PFSK-1 (cell line): ENCODE results near the gene TRIM31.
A peak's percentile ranks its signal among the peaks of the same experiment; 100 is the strongest.

Source experiments
- FOXP2 ChIP-seq: optimal IDR thresholded peaks from 2 replicates; pipeline ENCODE3; 2011; ENCODE audit warnings: borderline replicate concordance, control low read depth, inconsistent platforms; ENCODE audit not compliant: insufficient read depth; ENCODE audit errors: extremely low read length, extremely low read depth
- POLR2AphosphoS5 ChIP-seq: IDR thresholded peaks from 2 replicates; pipeline ENCODE4 v1.6.1; 2012; ENCODE audit warnings: low read depth, mild to moderate bottlenecking, control low read depth, low read length, moderate library complexity
- REST ChIP-seq, 2 experiments: IDR thresholded peaks; 2 replicates each; pipeline versions ENCODE4 v1.6.1 to v1.8.0; 2011 to 2012; ENCODE audit warnings: low read depth in 2 of 2, low read length in 2 of 2, control low read depth in 1 of 2, inconsistent platforms in 1 of 2, mild to moderate bottlenecking in 1 of 2, moderate library complexity in 1 of 2; ENCODE audit not compliant: insufficient read depth in 1 of 2
- SIN3A ChIP-seq: IDR thresholded peaks from 2 replicates; pipeline ENCODE4 v1.6.1; 2012; ENCODE audit warnings: mild to moderate bottlenecking, low read length, moderate library complexity, borderline replicate concordance; ENCODE audit not compliant: insufficient read depth
- TAF1 ChIP-seq: IDR thresholded peaks from 2 replicates; pipeline ENCODE4 v1.6.1; 2012; ENCODE audit warnings: low read length, control low read depth, borderline replicate concordance; ENCODE audit not compliant: insufficient read depth

Gene TRIM31

GRCh38 chr6:30091577-30092381 lies 21.1 kb downstream of the TRIM31 start:
- peak; percentile 13 for TF ChIP-seq FOXP2
- TF ChIP-seq POLR2AphosphoS5, result no peak
- no peak for TF ChIP-seq TAF1

GRCh38 chr6:30087876-30088275 lies 25.0 kb downstream of the TRIM31 start:
- TF ChIP-seq TAF1, result no peak
- TF ChIP-seq FOXP2, result no peak
- TF ChIP-seq POLR2AphosphoS5, result no peak
- TF ChIP-seq SIN3A, result no peak
- TF ChIP-seq REST (IDR thresholded peaks at IDR 0.05; ENCODE audit: insufficient read depth in 1 of 2, low read depth in 2 of 2, low read length in 2 of 2), result no peak

GRCh38 chr6:30077218-30077617 lies 35.7 kb downstream of the TRIM31 start:
- no peak for TF ChIP-seq FOXP2
- no peak for TF ChIP-seq REST (IDR thresholded peaks at IDR 0.05; ENCODE audit: insufficient read depth in 1 of 2, low read depth in 2 of 2, low read length in 2 of 2)
- no peak for TF ChIP-seq TAF1
- TF ChIP-seq SIN3A, result no peak
- TF ChIP-seq POLR2AphosphoS5, result no peak

GRCh38 chr6:30075790-30076732 lies 36.8 kb downstream of the TRIM31 start:
- TF ChIP-seq TAF1 (no peak), POLR2AphosphoS5 (no peak), SIN3A (no peak), REST (IDR thresholded peaks at IDR 0.05; ENCODE audit: insufficient read depth in 1 of 2, low read depth in 2 of 2, low read length in 2 of 2) (no peak), FOXP2 (no peak)

- TF ChIP-seq FOXP2 (no peak), TAF1 (no peak), SIN3A (no peak), POLR2AphosphoS5 (no peak), REST (IDR thresholded peaks at IDR 0.05; ENCODE audit: insufficient read depth in 1 of 2, low read depth in 2 of 2, low read length in 2 of 2) (no peak)
These were observed 37.6 kb downstream of the TRIM31 start, which contains the start of gene RNF39 for GRCh38 chr6:30075094-30075789. RNF39 (minus strand) TSS chr6:30075769; CDS start chr6:30075585, 184 bp downstream.
